ENCODE measurements around the gene ORC5. TPM values are rescaled to one million over a fixed set of nuclear protein-coding genes. Genes with fewer than 3 reads are reported as not detected.
"Not testable (repeated sequence)": the region's sequence is repeated elsewhere in the genome, so short reads cannot be mapped to it uniquely, and the experiment has no call there.

Gene ORC5
- total RNA-seq, 2 experiments from 2014 or later: 25.2 to 33.1 TPM

- H3K4me1 ChIP-seq (ENCODE audit: insufficient read depth, low read length, poor library complexity, severe bottlenecking): no peaks in the 10 kb centered on the region
- no peak overlapping the region for H2AFZ ChIP-seq (ENCODE audit: low read length)
- CTCF ChIA-PET (ENCODE audit: unreplicated experiment): no interaction called here
- H3K9me3 ChIP-seq (ENCODE audit: low read length): peaks cover 42% of the 10 kb centered on the region
- no TSS peak for BruUV-seq (replicated peaks)
- POLR2A ChIA-PET: interaction anchor here (0.6 kb wide), 1 partner anchor 96 kb away, joined by 3 read pairs; no protein-coding TSS in a partner anchor
- peak; percentile 35 for DNase-seq (ENCODE audit: low spot score)
- no peaks in the 10 kb centered on the region for H3K79me2 ChIP-seq (ENCODE audit: insufficient read depth, low read depth, low read length)
- intact Hi-C loops (cut with micrococcal nuclease; ENCODE audit: unreplicated experiment): no loop called here
- no peaks in the 10 kb centered on the region for H4K20me1 ChIP-seq (ENCODE audit: insufficient read depth, low read length)
- H3K36me3 ChIP-seq (ENCODE audit: insufficient read depth, low read length): peaks cover 90% of the 10 kb centered on the region
- TF ChIP-seq EZH2phosphoT487 (IDR thresholded peaks at IDR 0.05; ENCODE audit: borderline replicate concordance, low read depth, low read length) (no peak), CTCF (conservative IDR thresholded peaks at IDR 0.05; ENCODE audit: low read length) (no peak)
- H3K4me2 ChIP-seq (ENCODE audit: low read length): no peak overlapping the region
- no peaks in the 10 kb centered on the region for H3K9me2 ChIP-seq (ENCODE audit: insufficient read depth, low read length)
- no peak overlapping the region for H3K27ac ChIP-seq (ENCODE audit: low read depth, low read length, poor library complexity, severe bottlenecking)
- H3K4me3 ChIP-seq (ENCODE audit: low read depth, low read length, poor library complexity, severe bottlenecking): no peak overlapping the region
Observed at GRCh38 chr7:104179178-104179577, 28.6 kb downstream of the ORC5 start.

GRCh38 chr7:104177565-104178083 is 30.2 kb downstream of the ORC5 start:
- POLR2A ChIA-PET; CTCF ChIA-PET (ENCODE audit: unreplicated experiment); H3K4me1 ChIP-seq (ENCODE audit: insufficient read depth, low read length, poor library complexity, severe bottlenecking); BruUV-seq (replicated peaks); H2AFZ ChIP-seq (ENCODE audit: low read length); H4K20me1 ChIP-seq (ENCODE audit: insufficient read depth, low read length); DNase-seq (ENCODE audit: low spot score); H3K9me2 ChIP-seq (ENCODE audit: insufficient read depth, low read length); intact Hi-C loops (cut with micrococcal nuclease; ENCODE audit: unreplicated experiment); H3K79me2 ChIP-seq (ENCODE audit: insufficient read depth, low read depth, low read length); H3K4me2 ChIP-seq (ENCODE audit: low read length); H3K27ac ChIP-seq (ENCODE audit: low read depth, low read length, poor library complexity, severe bottlenecking); H3K4me3 ChIP-seq (ENCODE audit: low read depth, low read length, poor library complexity, severe bottlenecking): not testable (repeated sequence)
- H3K9me3 ChIP-seq (ENCODE audit: low read length): peaks cover 42% of the 10 kb centered on the region
- H3K36me3 ChIP-seq (ENCODE audit: insufficient read depth, low read length): peaks cover 85% of the 10 kb centered on the region

- H3K9me2 ChIP-seq (ENCODE audit: insufficient read depth, low read length): no peaks in the 10 kb centered on the region
- H2AFZ ChIP-seq (ENCODE audit: low read length): no peak overlapping the region
- H3K4me1 ChIP-seq (ENCODE audit: insufficient read depth, low read length, poor library complexity, severe bottlenecking): no peaks in the 10 kb centered on the region
- no peaks in the 10 kb centered on the region for H3K79me2 ChIP-seq (ENCODE audit: insufficient read depth, low read depth, low read length)
- H3K4me3 ChIP-seq (ENCODE audit: low read depth, low read length, poor library complexity, severe bottlenecking): no peak overlapping the region
- H3K4me2 ChIP-seq (ENCODE audit: low read length): no peak overlapping the region
- no peak overlapping the region for H3K27ac ChIP-seq (ENCODE audit: low read depth, low read length, poor library complexity, severe bottlenecking)
- no peak for DNase-seq (ENCODE audit: low spot score)
- intact Hi-C loops (cut with micrococcal nuclease; ENCODE audit: unreplicated experiment): no loop called here
- ChIA-PET CTCF (ENCODE audit: unreplicated experiment) (no interaction called here), POLR2A (interaction anchor here (0.5 to 0.8 kb wide), 3 partner anchors 8 to 1094 kb away, joined by 3 to 4 read pairs (median 3); no protein-coding TSS in a partner anchor)
- TF ChIP-seq EZH2phosphoT487 (IDR thresholded peaks at IDR 0.05; ENCODE audit: borderline replicate concordance, low read depth, low read length): no peak
- no peak for TF ChIP-seq CTCF (conservative IDR thresholded peaks at IDR 0.05; ENCODE audit: low read length)
- peaks cover 31% of the 10 kb centered on the region for H3K9me3 ChIP-seq (ENCODE audit: low read length)
- BruUV-seq (replicated peaks): no TSS peak
- H3K36me3 ChIP-seq (ENCODE audit: insufficient read depth, low read length): peaks cover 82% of the 10 kb centered on the region
- H4K20me1 ChIP-seq (ENCODE audit: insufficient read depth, low read length): no peaks in the 10 kb centered on the region
Observed at GRCh38 chr7:104176332-104176731, 31.5 kb downstream of the ORC5 start.

Data from OCI-LY7 (cell line).